H54 (cell line): ENCODE data around the gene RYR2.

ENCODE experiments used
- DNase-seq: peaks from one replicate; pipeline ENCODE4 v3.0.0; 2011; ENCODE audit warnings: low spot score, mixed read lengths; ENCODE audit not compliant: insufficient read length
- FAIRE-seq: peaks from 3 replicates; lab custom pipeline; 2011; peaks lifted over from hg19 to GRCh38; lab: Jason Lieb, UNC
- POLR2A ChIP-seq: IDR thresholded peaks from 2 replicates; pipeline ENCODE4 v1.6.1; 2011; ENCODE audit warnings: low read depth, mild to moderate bottlenecking, low read length

Gene RYR2

GRCh38 chr1:237041795-237042525 is at the start of gene RYR2:
Gene RYR2, plus strand, starts transcription at chr1:237042184. Its CDS starts 338 bp downstream, at chr1:237042522.
- TF ChIP-seq POLR2A, result no peak
- no peak for FAIRE-seq
- no peak for DNase-seq

GRCh38 chr1:236992449-236992848 is 49.5 kb upstream of the RYR2 start:
- TF ChIP-seq POLR2A, result no peak
- DNase-seq, result no peak
- no peak for FAIRE-seq

GRCh38 chr1:236994450-236994849 is 47.5 kb upstream of the RYR2 start:
- FAIRE-seq, result no peak
- no peak for DNase-seq
- no peak for TF ChIP-seq POLR2A

- no peak for DNase-seq
- TF ChIP-seq POLR2A, result no peak
- no peak for FAIRE-seq
Measured at GRCh38 chr1:236997361-236997760, 44.6 kb upstream of the RYR2 start.

- no peak for TF ChIP-seq POLR2A
- FAIRE-seq, result no peak
- no peak for DNase-seq
Measured at GRCh38 chr1:236997882-236998281, 44.1 kb upstream of the RYR2 start.

- FAIRE-seq, result no peak
- TF ChIP-seq POLR2A, result no peak
Measured at GRCh38 chr1:236998546-236998945, 43.4 kb upstream of the RYR2 start.

GRCh38 chr1:237000191-237000590 is 41.8 kb upstream of the RYR2 start:
- no peak for TF ChIP-seq POLR2A

More at GRCh38 chr1:236998546-236998945, 43.4 kb upstream of the RYR2 start:
- DNase-seq, result no peak

GRCh38 chr1:237003516-237003915 is 38.5 kb upstream of the RYR2 start:
- TF ChIP-seq POLR2A, result no peak
- DNase-seq, result no peak
- no peak for FAIRE-seq

More at GRCh38 chr1:237000191-237000590, 41.8 kb upstream of the RYR2 start:
- no peak for FAIRE-seq
- DNase-seq, result no peak

GRCh38 chr1:237004116-237004515 is 37.9 kb upstream of the RYR2 start, which contains the start of gene MT1HL1:
Gene MT1HL1, minus strand, starts transcription at chr1:237004441. Its CDS starts 69 bp downstream, at chr1:237004372.
- FAIRE-seq (no peak), DNase-seq (no peak)
- TF ChIP-seq POLR2A, result no peak

- DNase-seq (no peak), FAIRE-seq (no peak)
- TF ChIP-seq POLR2A, result no peak
Measured at GRCh38 chr1:237005674-237006073, 36.3 kb upstream of the RYR2 start.

GRCh38 chr1:237007147-237007881 is 34.7 kb upstream of the RYR2 start:
- FAIRE-seq, result no peak

GRCh38 chr1:237009611-237010010 is 32.4 kb upstream of the RYR2 start:
- no peak for TF ChIP-seq POLR2A
- DNase-seq, result no peak
- FAIRE-seq, result no peak

More at GRCh38 chr1:237007147-237007881, 34.7 kb upstream of the RYR2 start:
- DNase-seq, result no peak
- TF ChIP-seq POLR2A, result no peak

GRCh38 chr1:237011432-237011831 is 30.6 kb upstream of the RYR2 start:
- DNase-seq (no peak), FAIRE-seq (no peak)
- TF ChIP-seq POLR2A, result no peak

- DNase-seq (no peak), FAIRE-seq (no peak)
- no peak for TF ChIP-seq POLR2A
Measured at GRCh38 chr1:237012361-237012760, 29.6 kb upstream of the RYR2 start.
